Putamen (tissue), 1 donor: Measurements from ENCODE around the gene RASSF5.

Experiments
- DNase-seq: peaks from one replicate; pipeline ENCODE4 v3.0.0-alpha.2; 2016; ENCODE audit warnings: low spot score

Gene RASSF5

GRCh38 chr1:206550446-206550845 lies 43.1 kb downstream of the RASSF5 start:
- no peak for DNase-seq

GRCh38 chr1:206551296-206551985 lies 44.1 kb downstream of the RASSF5 start:
- no peak for DNase-seq

DNA sequence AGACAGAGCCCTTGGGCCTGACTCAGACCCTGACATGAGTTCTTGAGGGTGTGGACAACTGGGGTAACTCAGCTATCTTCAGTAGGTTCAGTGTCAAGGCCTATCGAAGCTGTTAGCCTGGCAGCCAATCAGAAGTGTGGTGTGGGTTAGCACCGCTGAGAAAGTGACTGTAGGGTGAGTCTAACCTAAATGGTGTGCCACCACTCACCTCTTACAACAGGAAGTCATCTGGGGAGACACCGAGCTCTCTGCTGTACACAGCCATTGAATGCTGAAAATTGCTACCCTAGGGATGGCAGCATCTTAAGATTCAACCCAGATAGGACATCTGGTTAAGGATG lies 44.6 kb downstream of the RASSF5 start:
- DNase-seq, result no peak

DNA sequence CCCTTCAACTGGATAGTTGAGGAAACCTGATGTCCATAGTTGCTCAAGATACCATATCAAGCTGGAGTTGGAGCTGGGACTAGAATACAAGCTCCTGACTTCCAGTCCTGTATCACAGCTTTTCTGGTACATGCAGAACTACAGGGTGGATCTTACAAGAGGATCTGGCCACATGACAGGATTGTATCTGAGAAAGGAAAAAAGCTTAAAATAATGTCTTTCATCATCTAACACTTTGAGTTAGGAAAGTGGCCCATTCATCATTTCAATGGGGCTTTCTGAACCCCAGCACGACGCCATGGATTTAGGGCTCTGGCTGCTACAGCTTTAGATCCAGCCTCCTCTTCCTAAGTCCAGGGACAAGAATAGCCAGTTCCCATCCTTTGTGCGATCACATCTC lies 46.9 kb downstream of the RASSF5 start:
- no peak for DNase-seq

GRCh38 chr1:206554701-206555472 lies 47.6 kb downstream of the RASSF5 start:
- no peak for DNase-seq

GRCh38 chr1:206555473-206555935 lies 48.2 kb downstream of the RASSF5 start:
- peak; percentile 52 for DNase-seq

DNA sequence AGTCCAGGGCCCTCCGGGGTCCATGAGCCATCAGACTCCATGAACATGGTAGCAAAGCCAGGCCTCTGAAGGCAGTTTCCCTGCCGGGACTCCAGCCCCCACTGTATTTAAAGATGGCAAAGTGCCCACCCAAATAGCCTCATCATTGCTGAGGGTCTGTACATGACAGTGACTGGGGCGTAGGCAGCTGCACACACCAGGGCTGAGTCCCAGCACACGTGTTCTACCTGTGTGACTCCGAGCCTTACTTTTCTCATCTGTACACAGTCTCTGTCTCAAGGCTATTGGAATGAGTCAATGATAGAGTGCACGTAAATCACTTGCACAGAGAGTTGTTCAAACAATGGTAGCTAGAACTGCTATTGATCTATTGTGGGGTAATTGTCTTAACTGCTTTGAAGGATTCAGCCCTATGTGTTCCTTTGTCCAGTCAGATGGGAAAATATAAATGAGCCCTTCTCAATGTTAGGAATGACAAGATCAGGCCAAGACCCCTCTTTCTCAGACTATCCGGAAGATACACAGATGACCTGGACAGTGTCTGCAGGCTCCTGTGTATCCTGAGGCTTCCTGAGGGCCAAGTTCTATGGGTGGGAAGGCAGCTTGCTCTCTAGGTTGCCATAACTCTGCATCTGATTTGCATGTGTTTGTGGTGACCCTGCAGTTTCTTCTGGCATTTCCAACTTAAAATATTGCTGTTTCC lies 48.9 kb downstream of the RASSF5 start:
- DNase-seq, result no peak

GRCh38 chr1:206556750-206557635 lies 49.7 kb downstream of the RASSF5 start:
- DNase-seq, result peak; percentile 34

GRCh38 chr1:206557636-206558473 lies 50.5 kb downstream of the RASSF5 start:
- DNase-seq, result no peak

- no peak for DNase-seq
These were observed 51.7 kb downstream of the RASSF5 start for GRCh38 chr1:206558794-206559671.

DNA sequence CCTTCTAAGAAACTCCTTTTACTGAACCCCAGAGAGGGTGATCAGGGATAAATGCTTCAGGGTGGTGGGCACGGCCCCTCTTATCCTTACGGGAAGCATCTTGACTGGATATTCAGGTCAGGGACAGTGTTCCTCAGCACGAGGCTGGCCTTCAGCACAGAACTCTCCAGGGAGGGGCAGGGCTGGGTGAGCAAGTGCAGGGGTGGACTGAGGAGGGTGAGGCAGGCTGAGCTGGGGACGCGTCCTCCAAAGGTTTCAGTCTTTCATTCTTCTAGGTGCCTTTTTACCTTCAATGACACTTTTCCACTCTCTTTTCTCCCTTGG lies 52.3 kb downstream of the RASSF5 start:
- DNase-seq, result no peak

DNA sequence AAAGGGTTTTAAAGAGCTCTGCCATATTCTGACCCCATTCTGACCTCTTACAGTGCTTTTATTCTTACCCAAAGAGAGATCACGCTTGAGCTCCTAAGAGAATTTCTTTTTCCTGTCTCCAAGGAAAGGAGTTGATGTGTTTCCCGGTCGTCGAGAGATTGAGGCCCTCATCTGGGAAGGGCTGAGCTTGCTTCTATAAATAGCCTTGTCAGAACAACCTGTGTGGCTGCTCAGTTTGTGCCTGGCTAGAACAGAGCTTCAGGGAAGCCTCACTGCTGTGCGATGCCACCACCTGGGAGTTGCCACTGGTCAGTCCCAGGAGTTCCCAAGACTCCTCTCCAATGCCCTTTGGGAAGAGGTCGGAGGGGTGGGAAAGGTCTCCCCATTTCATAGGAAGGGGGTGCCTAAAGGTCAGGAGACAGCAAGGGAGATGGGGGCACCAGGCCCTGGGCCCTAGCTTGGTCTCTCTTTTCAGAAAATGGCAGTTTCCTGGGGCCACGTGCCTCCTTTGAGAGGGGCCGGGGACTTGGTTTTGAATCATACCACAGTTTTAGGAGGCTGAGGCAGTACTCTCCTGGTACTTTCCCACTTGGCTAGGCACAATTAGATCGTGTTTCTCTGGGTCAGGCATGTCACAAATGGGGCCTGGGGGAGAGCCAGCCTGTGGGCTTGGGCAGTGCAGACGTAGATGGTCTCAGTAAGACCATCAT lies 52.8 kb downstream of the RASSF5 start:
- no peak for DNase-seq

GRCh38 chr1:206563367-206564207 lies 56.3 kb downstream of the RASSF5 start:
- no peak for DNase-seq

DNA sequence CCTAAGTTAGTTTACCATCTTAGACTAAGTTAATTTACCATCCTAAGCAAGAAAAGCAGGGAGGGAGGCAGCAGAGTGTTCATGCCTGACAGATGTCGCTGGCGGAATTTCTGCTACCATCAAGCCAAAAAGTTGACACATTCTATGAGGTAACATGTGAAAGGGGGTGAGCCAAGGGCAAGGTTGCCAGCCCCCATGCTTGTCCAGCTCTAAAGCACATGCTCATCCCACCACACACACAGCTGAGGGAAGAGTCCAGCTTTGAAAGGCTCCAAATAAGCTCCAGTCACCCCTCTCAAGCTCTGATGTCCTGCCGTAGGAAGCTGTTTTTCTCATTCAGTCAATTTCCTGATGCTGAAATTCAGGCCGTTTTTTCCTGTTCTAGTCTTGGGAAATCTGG lies 58.7 kb downstream of the RASSF5 start:
- no peak for DNase-seq

GRCh38 chr1:206566999-206567398 lies 59.7 kb downstream of the RASSF5 start:
- no peak for DNase-seq

- DNase-seq, result no peak
These were observed 60.9 kb downstream of the RASSF5 start for GRCh38 chr1:206568256-206568655.

- DNase-seq, result no peak
These were observed 61.5 kb downstream of the RASSF5 start for GRCh38 chr1:206568779-206569352.

DNA sequence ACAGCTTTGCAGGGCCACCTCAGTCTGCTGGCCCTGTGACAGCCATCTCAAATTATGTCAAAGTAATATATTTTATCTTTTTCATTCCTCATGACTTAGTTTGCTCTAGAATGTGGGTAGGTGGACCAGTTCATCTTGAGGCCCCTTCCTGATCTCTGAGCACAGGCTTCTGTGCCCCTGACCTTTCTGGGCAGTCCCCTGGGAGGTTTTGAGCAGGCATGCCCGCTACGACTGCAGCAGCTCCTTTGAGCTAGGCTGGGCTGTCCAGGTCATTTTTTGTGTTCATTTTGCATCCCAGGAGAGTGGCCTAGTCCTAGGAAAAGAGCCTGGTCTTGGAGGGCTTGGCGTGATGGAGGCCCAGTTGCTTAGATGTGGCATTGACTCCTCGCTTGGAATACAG lies 62.2 kb downstream of the RASSF5 start:
- DNase-seq, result no peak
